Mucosa of descending colon (tissue), 3 donors: ENCODE measurements around the gene RP2. TPM values are rescaled to one million over a fixed set of nuclear protein-coding genes. Genes with fewer than 3 reads are reported as not detected.

Experiments used
- ATAC-seq: fragments of 200-7000 bp; cut with Tn5 transposase; one replicate; pipeline ENCODE4 v1.9.1; 2020; ENCODE audit warnings: mild to moderate bottlenecking, moderate library complexity
- DNase-seq, 3 donors: peaks; one replicate each; pipeline ENCODE4 v3.0.0-alpha.2; 2020
- H3K36me3 ChIP-seq: fragments of 200-600 bp; one replicate; pipeline ENCODE4 v1.8.0; 2021; ENCODE audit warnings: low read depth, mild to moderate bottlenecking
- H3K4me1 ChIP-seq: fragments of 200-600 bp; one replicate; pipeline ENCODE4 v1.8.0; 2021; ENCODE audit warnings: low read depth, mild to moderate bottlenecking
- H3K4me3 ChIP-seq: fragments of 200-600 bp; one replicate; pipeline ENCODE4 v1.8.0; 2021; ENCODE audit warnings: mild to moderate bottlenecking
- H3K9me3 ChIP-seq: fragments of 200-600 bp; one replicate; pipeline ENCODE4 v1.8.0; 2021; ENCODE audit warnings: mild to moderate bottlenecking
- CTCF ChIP-seq: fragments of 200-600 bp; IDR thresholded peaks from one replicate; pipeline ENCODE4 v1.8.0; 2022; ENCODE audit warnings: antibody characterized with exemption, mild to moderate bottlenecking
- intact Hi-C, 2 donors: fragments of 100-400 bp; cut with DNase I in 1 of 2; cut with micrococcal nuclease in 1 of 2; formaldehyde crosslinking; loops; one replicate each; pipeline versions ENCODE4 v1.11.0 to v1.11.1; 2022; cut with DNase I, micrococcal nuclease
- total RNA-seq, 3 donors: library from RNA; stranded (reverse); fragmentation: NEBNext Ultra II Directional in 2 of 3; extraction: Animal tissue kit (Norgen Biotek cat#: 25700) in 2 of 3; gene quantifications; one replicate each; pipeline versions ENCODE4 v1.2.1 to v1.2.4, GENCODE V29; 2021 to 2023
- donor health status: DM: no; HTN: no; CAD: no; lungs with moderate emphysema.
- donor health status: DM: no; HTN: no; CAD: no.
- donor health status: DM: no; HTN: yes; CAD: no.

Gene RP2
- total RNA-seq, 3 donors from 2014 or later = 12.1 to 16.9 (median 13.8) TPM

GRCh38 chrX:46922611-46923010 lies 85.8 kb downstream of the RP2 start:
- ATAC-seq (no peak), DNase-seq (no peak)
- Histone ChIP-seq H3K9me3 (no peaks in the 10 kb centered on the region), H3K36me3 (no peaks in the 10 kb centered on the region), H3K4me3 (no peak overlapping the region), H3K4me1 (no peaks in the 10 kb centered on the region)
- intact Hi-C loops = no loop called here
- TF ChIP-seq CTCF = no peak

GRCh38 chrX:46927718-46928117 lies 90.9 kb downstream of the RP2 start:
- Histone ChIP-seq H3K4me1 (no peaks in the 10 kb centered on the region), H3K4me3 (no peak overlapping the region), H3K36me3 (no peaks in the 10 kb centered on the region), H3K9me3 (no peaks in the 10 kb centered on the region)
- DNase-seq (no peak), ATAC-seq (no peak)
- no peak for TF ChIP-seq CTCF
- intact Hi-C loops = no loop called here

- Histone ChIP-seq H3K36me3 (no peaks in the 10 kb centered on the region), H3K4me1 (no peaks in the 10 kb centered on the region), H3K9me3 (no peaks in the 10 kb centered on the region), H3K4me3 (no peak overlapping the region)
- intact Hi-C loops = no loop called here
- DNase-seq (no peak), ATAC-seq (no peak)
- TF ChIP-seq CTCF = no peak
These were observed 92.8 kb downstream of the RP2 start for GRCh38 chrX:46929439-46930261.

Other genes starting within 250 kb of the RP2 start
- 1 to 10 TPM in 2 of 3 donors, under 1 TPM in 1; 0.46 to 2.7 (median 1.3) TPM for gene SLC9A7, start 77.9 kb upstream of the RP2 start, total RNA-seq
- 1 to 10 TPM; 4.7 to 8.0 (median 5.2) TPM for gene JADE3, start 75.4 kb downstream of the RP2 start, total RNA-seq
- gene RGN, start 241.4 kb downstream of the RP2 start, total RNA-seq = 1 to 10 TPM in 1 of 3 donors, under 1 TPM in 2; 0.58 to 5.5 (median 0.67) TPM